Measurements from ENCODE around the gene SECISBP2L. TPM values are rescaled to one million over a fixed set of nuclear protein-coding genes. Genes with fewer than 3 reads are reported as not detected.

Gene SECISBP2L, protein sequence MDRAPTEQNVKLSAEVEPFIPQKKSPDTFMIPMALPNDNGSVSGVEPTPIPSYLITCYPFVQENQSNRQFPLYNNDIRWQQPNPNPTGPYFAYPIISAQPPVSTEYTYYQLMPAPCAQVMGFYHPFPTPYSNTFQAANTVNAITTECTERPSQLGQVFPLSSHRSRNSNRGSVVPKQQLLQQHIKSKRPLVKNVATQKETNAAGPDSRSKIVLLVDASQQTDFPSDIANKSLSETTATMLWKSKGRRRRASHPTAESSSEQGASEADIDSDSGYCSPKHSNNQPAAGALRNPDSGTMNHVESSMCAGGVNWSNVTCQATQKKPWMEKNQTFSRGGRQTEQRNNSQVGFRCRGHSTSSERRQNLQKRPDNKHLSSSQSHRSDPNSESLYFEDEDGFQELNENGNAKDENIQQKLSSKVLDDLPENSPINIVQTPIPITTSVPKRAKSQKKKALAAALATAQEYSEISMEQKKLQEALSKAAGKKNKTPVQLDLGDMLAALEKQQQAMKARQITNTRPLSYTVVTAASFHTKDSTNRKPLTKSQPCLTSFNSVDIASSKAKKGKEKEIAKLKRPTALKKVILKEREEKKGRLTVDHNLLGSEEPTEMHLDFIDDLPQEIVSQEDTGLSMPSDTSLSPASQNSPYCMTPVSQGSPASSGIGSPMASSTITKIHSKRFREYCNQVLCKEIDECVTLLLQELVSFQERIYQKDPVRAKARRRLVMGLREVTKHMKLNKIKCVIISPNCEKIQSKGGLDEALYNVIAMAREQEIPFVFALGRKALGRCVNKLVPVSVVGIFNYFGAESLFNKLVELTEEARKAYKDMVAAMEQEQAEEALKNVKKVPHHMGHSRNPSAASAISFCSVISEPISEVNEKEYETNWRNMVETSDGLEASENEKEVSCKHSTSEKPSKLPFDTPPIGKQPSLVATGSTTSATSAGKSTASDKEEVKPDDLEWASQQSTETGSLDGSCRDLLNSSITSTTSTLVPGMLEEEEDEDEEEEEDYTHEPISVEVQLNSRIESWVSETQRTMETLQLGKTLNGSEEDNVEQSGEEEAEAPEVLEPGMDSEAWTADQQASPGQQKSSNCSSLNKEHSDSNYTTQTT
- 10 to 100 TPM; 31.0 to 34.0 TPM for total RNA-seq

DNA sequence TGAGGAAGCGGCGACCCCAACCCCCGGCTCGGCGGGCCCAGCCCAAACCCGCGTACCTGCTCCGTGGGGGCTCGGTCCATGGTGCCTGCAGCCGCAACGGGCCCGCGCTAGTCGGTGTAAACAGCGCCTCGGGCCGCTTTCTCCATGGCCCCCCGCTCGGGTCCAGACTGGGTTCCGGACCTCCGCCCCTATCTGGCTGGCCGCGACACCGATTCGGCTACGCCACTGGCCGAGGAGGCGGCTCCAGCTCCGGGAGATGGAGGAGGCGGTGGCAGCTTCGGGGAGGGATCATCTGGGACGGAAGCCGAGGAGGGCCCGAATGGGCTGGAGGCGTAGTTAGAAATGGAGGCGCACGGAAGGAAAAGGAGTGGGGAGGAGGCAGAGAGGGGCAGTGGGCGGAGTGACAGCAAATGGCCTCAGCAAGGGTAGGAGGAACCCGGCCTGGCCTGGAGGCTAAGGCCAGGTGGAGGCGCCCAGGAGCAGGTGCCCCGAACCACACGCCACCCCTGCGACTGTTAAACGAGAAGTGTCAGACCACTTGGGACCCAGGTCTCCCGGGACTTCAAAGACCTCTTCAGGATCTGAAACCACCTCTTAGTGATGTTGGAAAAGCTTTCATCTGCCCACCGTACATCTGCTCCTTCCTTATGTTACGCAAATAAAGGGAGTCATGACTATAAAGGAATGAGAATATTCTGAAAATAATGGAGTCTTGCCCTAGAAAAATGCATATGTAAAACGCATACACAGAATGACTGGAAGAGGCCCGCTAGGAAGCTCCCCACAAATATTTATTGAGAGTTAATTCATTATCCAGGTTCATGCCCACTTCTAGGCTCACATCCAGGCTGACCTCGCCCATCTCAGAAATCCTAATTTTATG is at the start of gene SECISBP2L:
Gene SECISBP2L (minus strand): TSS at position 227 of the 883 bp plus-strand sequence. CDS start 147 bp downstream, at position 80.

GRCh38 chr15:48963524-48964113 is 82.6 kb downstream of the SECISBP2L start, which contains the start of gene SHC4:
Gene SHC4, minus strand, starts transcription at chr15:48963919. Its CDS starts 904 bp downstream, at chr15:48963015.

Other genes starting within 250 kb of the SECISBP2L start
- gene CEP152, start 235.4 kb downstream of the SECISBP2L start, total RNA-seq = 10 to 100 TPM; 31.3 to 31.9 TPM
- gene EID1, start 168.3 kb downstream of the SECISBP2L start, total RNA-seq = 10 to 100 TPM; 77.8 to 84.1 TPM
- gene SHC4, start 82.5 kb downstream of the SECISBP2L start, total RNA-seq = under 1 TPM; 0.10 to 0.39 TPM
- 10 to 100 TPM; 53.7 to 58.2 TPM for gene COPS2, start 109.2 kb upstream of the SECISBP2L start, total RNA-seq
- 10 to 100 TPM; 26.5 to 27.4 TPM for gene GALK2, start 123.8 kb upstream of the SECISBP2L start, total RNA-seq

Data from activated naive CD4-positive, alpha-beta T cell treated with anti-CD3 and anti-CD28 coated beads, Interleukin-2, amount 10 ng/mL, durations not matched to agents 5 hours and 36 hours (primary cell).